Vagina (tissue), 2 donors: ENCODE measurements around the gene TSACC. TPM values are rescaled to one million over a fixed set of nuclear protein-coding genes. Genes with fewer than 3 reads are reported as not detected.
A peak's percentile ranks its signal among the peaks of the same experiment; 100 is the strongest.
"Not testable (repeated sequence)": the region's sequence is repeated elsewhere in the genome, so short reads cannot be mapped to it uniquely, and the experiment has no call there.

Experiments used
- DNase-seq, 2 donors: peaks; one replicate each; pipeline ENCODE4 v3.0.0-alpha.2; 2017; ENCODE audit errors: extremely low spot score in 2 of 2
- H3K27ac ChIP-seq: fragments of 200-600 bp; sonication (generic); one replicate; pipeline ENCODE4 v1.5.1; 2019
- H3K27me3 ChIP-seq: fragments of 200-600 bp; sonication (generic); one replicate; pipeline ENCODE4 v1.5.1; 2019
- H3K36me3 ChIP-seq, 2 donors: fragments of 200-600 bp; sonication (generic); one replicate each; pipeline ENCODE4 v1.5.1; 2017 to 2019
- H3K4me1 ChIP-seq: fragments of 200-600 bp; sonication (generic); one replicate; pipeline ENCODE4 v1.5.1; 2019
- H3K4me3 ChIP-seq, 2 donors: fragments of 200-600 bp; sonication (generic); 1 replicate in 1 of 2; 2 replicates in 1 of 2; pipeline ENCODE4 v1.5.1; 2016 to 2019
- H3K9me3 ChIP-seq: fragments of 200-600 bp; sonication (generic); one replicate; pipeline ENCODE4 v1.5.1; 2019
- CTCF ChIP-seq, 3 experiments: fragments of 450-650 bp in 2 of 3; fragments of 200-600 bp in 1 of 3; sonication (generic) in 1 of 3; IDR thresholded peaks; one replicate each; pipeline ENCODE4 v1.5.1; 2017 to 2019; ENCODE audit warnings: antibody characterized with exemption in 3 of 3, mild to moderate bottlenecking in 2 of 3, moderate library complexity in 2 of 3
- POLR2A ChIP-seq, 2 donors: fragments of 450-650 bp; IDR thresholded peaks; one replicate each; pipeline ENCODE4 v1.6.1; 2017; ENCODE audit warnings: antibody characterized with exemption in 2 of 2, mild to moderate bottlenecking in 2 of 2, moderate library complexity in 2 of 2
- POLR2AphosphoS5 ChIP-seq, 2 donors: sonication (generic); formaldehyde crosslinking; IDR thresholded peaks; one replicate each; pipeline ENCODE4 v1.9.0; 2017; ENCODE audit warnings: antibody characterized with exemption in 2 of 2, mild to moderate bottlenecking in 2 of 2, low read depth in 1 of 2; ENCODE audit not compliant: insufficient read depth in 1 of 2
- intact Hi-C: fragments of 100-400 bp; cut with DNase I; formaldehyde crosslinking; loops from one replicate; pipeline ENCODE4 v1.15.1; 2023
- total RNA-seq: library from RNA; depleted of rRNA; stranded (reverse); fragments of >200 nt; gene quantifications from one replicate; pipeline ENCODE4 v1.2.3, GENCODE V29; 2016

The TSACC gene
- total RNA-seq, 1 donor from 2014 or later, result not detected

- no peak for DNase-seq
- intact Hi-C loops, result no loop called here
- H3K36me3 ChIP-seq, result no peaks in the 10 kb centered on the region
- no peak overlapping the region for H3K4me3 ChIP-seq
- H3K27ac ChIP-seq, result no peak overlapping the region
- TF ChIP-seq CTCF (IDR thresholded peaks at IDR 0.05) (no peak), POLR2A (IDR thresholded peaks at IDR 0.05) (no peak), POLR2AphosphoS5 (IDR thresholded peaks at IDR 0.05; ENCODE audit: insufficient read depth in 1 of 2, low read depth in 1 of 2) (no peak)
- no peaks in the 10 kb centered on the region for H3K9me3 ChIP-seq
- peaks cover 11% of the 10 kb centered on the region for H3K4me1 ChIP-seq
- no peaks in the 10 kb centered on the region for H3K27me3 ChIP-seq
Observed at GRCh38 chr1:156368157-156368658, 29.9 kb downstream of the TSACC start.

- H3K27ac ChIP-seq, result no peak within 1 kb of the TSS
- TF ChIP-seq POLR2A (IDR thresholded peaks at IDR 0.05), result no peak
- no peak for TF ChIP-seq CTCF (IDR thresholded peaks at IDR 0.05)
- TF ChIP-seq POLR2AphosphoS5 (IDR thresholded peaks at IDR 0.05; ENCODE audit: insufficient read depth in 1 of 2, low read depth in 1 of 2), result no peak
- intact Hi-C loops, result no loop called here
- H3K27me3 ChIP-seq, result no peaks in the 10 kb centered on the region
- H3K4me3 ChIP-seq, result peak within 1 kb of the TSS; percentile 35 to 36
- DNase-seq, result no peak
- no peaks in the 10 kb centered on the region for H3K9me3 ChIP-seq
- peaks cover 11% of the 10 kb centered on the region for H3K4me1 ChIP-seq
- H3K36me3 ChIP-seq, result no peaks in the 10 kb centered on the region
Observed at GRCh38 chr1:156368889-156369684, 30.8 kb downstream of the TSACC start, which contains the start of gene RHBG. Gene RHBG (plus strand): TSS chr1:156369211. CDS start chr1:156369250, 39 bp downstream.

GRCh38 chr1:156369685-156370286 lies 31.5 kb downstream of the TSACC start:
- H3K36me3 ChIP-seq, DNase-seq, H3K27me3 ChIP-seq, intact Hi-C loops, H3K27ac ChIP-seq, H3K9me3 ChIP-seq: not testable (repeated sequence)
- Histone ChIP-seq H3K4me3 (peak overlapping the region in 1 of 2 donors; percentile 36), H3K4me1 (peaks cover 11% of the 10 kb centered on the region)

- intact Hi-C loops, result no loop called here
- TF ChIP-seq POLR2AphosphoS5 (IDR thresholded peaks at IDR 0.05; ENCODE audit: insufficient read depth in 1 of 2, low read depth in 1 of 2) (no peak), POLR2A (IDR thresholded peaks at IDR 0.05) (no peak), CTCF (IDR thresholded peaks at IDR 0.05) (no peak)
- Histone ChIP-seq H3K27me3 (no peaks in the 10 kb centered on the region), H3K4me3 (no peak overlapping the region), H3K9me3 (no peaks in the 10 kb centered on the region), H3K4me1 (peaks cover 11% of the 10 kb centered on the region), H3K27ac (no peak overlapping the region), H3K36me3 (no peaks in the 10 kb centered on the region)
- no peak for DNase-seq
Observed at GRCh38 chr1:156371553-156372264, 33.4 kb downstream of the TSACC start.

GRCh38 chr1:156372265-156372586 lies 33.9 kb downstream of the TSACC start:
- Histone ChIP-seq H3K4me3 (no peak overlapping the region), H3K36me3 (no peaks in the 10 kb centered on the region), H3K4me1 (peaks cover 11% of the 10 kb centered on the region), H3K9me3 (no peaks in the 10 kb centered on the region), H3K27ac (no peak overlapping the region), H3K27me3 (no peaks in the 10 kb centered on the region)
- intact Hi-C loops, result no loop called here
- no peak for DNase-seq
- TF ChIP-seq POLR2A (IDR thresholded peaks at IDR 0.05) (no peak), POLR2AphosphoS5 (IDR thresholded peaks at IDR 0.05; ENCODE audit: insufficient read depth in 1 of 2, low read depth in 1 of 2) (no peak), CTCF (IDR thresholded peaks at IDR 0.05) (no peak)
